GM12892 (cell line): ENCODE measurements around the gene RASL12.

ENCODE experiments used
- DNase-seq: peaks from one replicate; pipeline ENCODE4 v3.0.0; 2011; ENCODE audit not compliant: insufficient read length
- FAIRE-seq: peaks from 2 replicates; lab custom pipeline; 2011; peaks lifted over from hg19 to GRCh38; lab: Jason Lieb, UNC
- POLR2A ChIP-seq: IDR thresholded peaks from 2 replicates; pipeline ENCODE4 v1.6.1; 2011; ENCODE audit warnings: low read depth, low read length, control low read depth
- POLR2AphosphoS5 ChIP-seq: IDR thresholded peaks from 2 replicates; pipeline ENCODE4 v1.6.1; 2011; ENCODE audit warnings: low read depth, low read length, control low read depth
- TAF1 ChIP-seq: IDR thresholded peaks from 2 replicates; pipeline ENCODE4 v1.6.1; 2011; ENCODE audit warnings: low read depth, mild to moderate bottlenecking, control low read depth, low read length, borderline replicate concordance

RASL12 gene

GRCh38 chr15:65067317-65067644, 510 bp downstream of the RASL12 start:
- TF ChIP-seq TAF1 (no peak), POLR2AphosphoS5 (no peak), POLR2A (no peak)
- DNase-seq (no peak), FAIRE-seq (no peak)

- no peak for TF ChIP-seq TAF1
- TF ChIP-seq POLR2A: no peak
- no peak for TF ChIP-seq POLR2AphosphoS5
- FAIRE-seq (no peak), DNase-seq (no peak)
Observed at GRCh38 chr15:65066635-65067316, 1.0 kb downstream of the RASL12 start.

- DNase-seq: no peak
- TF ChIP-seq TAF1 (no peak), POLR2A (no peak), POLR2AphosphoS5 (no peak)
- no peak for FAIRE-seq
Observed at GRCh38 chr15:65066001-65066634, 1.7 kb downstream of the RASL12 start.

- DNase-seq (no peak), FAIRE-seq (no peak)
- TF ChIP-seq TAF1 (no peak), POLR2A (no peak), POLR2AphosphoS5 (no peak)
Observed at GRCh38 chr15:65062726-65063125, 5.1 kb downstream of the RASL12 start.

GRCh38 chr15:65062061-65062460, 5.7 kb downstream of the RASL12 start:
- no peak for TF ChIP-seq TAF1
- no peak for TF ChIP-seq POLR2A
- no peak for TF ChIP-seq POLR2AphosphoS5
- no peak for FAIRE-seq
- DNase-seq: no peak

GRCh38 chr15:65060641-65061397, 7.0 kb downstream of the RASL12 start:
- DNase-seq (no peak), FAIRE-seq (no peak)
- TF ChIP-seq TAF1 (no peak), POLR2AphosphoS5 (no peak), POLR2A (no peak)

GRCh38 chr15:65059931-65060596, 7.7 kb downstream of the RASL12 start:
- no peak for FAIRE-seq
- TF ChIP-seq POLR2A: no peak
- no peak for TF ChIP-seq POLR2AphosphoS5
- TF ChIP-seq TAF1: no peak

GRCh38 chr15:65059369-65059750, 8.4 kb downstream of the RASL12 start:
- FAIRE-seq: no peak
- no peak for DNase-seq
- TF ChIP-seq POLR2A (no peak), POLR2AphosphoS5 (no peak), TAF1 (no peak)

More at GRCh38 chr15:65059931-65060596, 7.7 kb downstream of the RASL12 start:
- no peak for DNase-seq

- no peak for TF ChIP-seq POLR2AphosphoS5
- no peak for TF ChIP-seq TAF1
- no peak for TF ChIP-seq POLR2A
- DNase-seq: no peak
- FAIRE-seq: no peak
Observed at GRCh38 chr15:65058394-65059368, 9.1 kb downstream of the RASL12 start.

- no peak for FAIRE-seq
Observed at GRCh38 chr15:65057549-65057940, 10.2 kb downstream of the RASL12 start.

More at GRCh38 chr15:65057549-65057940, 10.2 kb downstream of the RASL12 start:
- TF ChIP-seq TAF1 (no peak), POLR2AphosphoS5 (no peak), POLR2A (no peak)
- no peak for DNase-seq
